OCI-LY3 (cell line): ENCODE results near the gene ADNP.

Experiments used
- EZH2phosphoT487 ChIP-seq: fragments of 200-600 bp; shearing (Covaris generic); IDR thresholded peaks from 2 replicates; pipeline ENCODE4 v1.6.1; 2018; ENCODE audit warnings: antibody characterized with exemption, mixed run types, low read depth
- TF ChIP-seq, protein P1 (sequence below): fragments of 200-600, 300-600 bp; sonication (generic); IDR thresholded peaks from 2 replicates; pipeline ENCODE4 v1.5.1; 2014; ENCODE audit warnings: antibody characterized with exemption, low read length, low read depth

DNA sequence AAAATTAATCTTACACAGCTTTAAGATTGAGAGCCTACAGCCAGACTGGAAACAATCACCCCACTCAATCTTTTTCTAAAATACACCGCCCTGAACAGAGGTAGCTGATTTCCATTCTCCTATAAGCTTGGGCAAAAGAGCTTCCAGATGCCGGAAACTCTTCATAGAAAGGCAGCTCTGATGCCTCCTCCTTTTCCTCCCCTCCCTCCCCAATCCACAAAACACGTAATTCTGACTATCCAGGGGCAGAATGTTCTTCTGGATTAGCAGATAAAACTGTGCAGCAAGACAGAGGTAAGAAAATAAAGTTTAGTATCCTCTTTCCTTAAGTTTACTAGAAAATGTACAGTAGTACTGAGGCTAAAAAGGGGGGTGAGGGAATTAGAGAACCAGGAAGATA is 15.8 kb downstream of the ADNP start:
- TF ChIP-seq, protein P1, sequence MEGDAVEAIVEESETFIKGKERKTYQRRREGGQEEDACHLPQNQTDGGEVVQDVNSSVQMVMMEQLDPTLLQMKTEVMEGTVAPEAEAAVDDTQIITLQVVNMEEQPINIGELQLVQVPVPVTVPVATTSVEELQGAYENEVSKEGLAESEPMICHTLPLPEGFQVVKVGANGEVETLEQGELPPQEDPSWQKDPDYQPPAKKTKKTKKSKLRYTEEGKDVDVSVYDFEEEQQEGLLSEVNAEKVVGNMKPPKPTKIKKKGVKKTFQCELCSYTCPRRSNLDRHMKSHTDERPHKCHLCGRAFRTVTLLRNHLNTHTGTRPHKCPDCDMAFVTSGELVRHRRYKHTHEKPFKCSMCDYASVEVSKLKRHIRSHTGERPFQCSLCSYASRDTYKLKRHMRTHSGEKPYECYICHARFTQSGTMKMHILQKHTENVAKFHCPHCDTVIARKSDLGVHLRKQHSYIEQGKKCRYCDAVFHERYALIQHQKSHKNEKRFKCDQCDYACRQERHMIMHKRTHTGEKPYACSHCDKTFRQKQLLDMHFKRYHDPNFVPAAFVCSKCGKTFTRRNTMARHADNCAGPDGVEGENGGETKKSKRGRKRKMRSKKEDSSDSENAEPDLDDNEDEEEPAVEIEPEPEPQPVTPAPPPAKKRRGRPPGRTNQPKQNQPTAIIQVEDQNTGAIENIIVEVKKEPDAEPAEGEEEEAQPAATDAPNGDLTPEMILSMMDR: no peak
- no peak for TF ChIP-seq EZH2phosphoT487
